HuH-7.5 (cell line): Measurements from ENCODE around the gene USH1G.
"Not testable (repeated sequence)": the region's sequence is repeated elsewhere in the genome, so short reads cannot be mapped to it uniquely, and the experiment has no call there.

ENCODE experiments used
- DNase-seq: peaks from one replicate; pipeline ENCODE4 v3.0.0; 2011; ENCODE audit warnings: low spot score

USH1G gene

GRCh38 chr17:74874615-74875037 lies 48.4 kb downstream of the USH1G start:
- DNase-seq: no peak

- no peak for DNase-seq
Measured at GRCh38 chr17:74873874-74874614, 49.0 kb downstream of the USH1G start.

GRCh38 chr17:74873037-74873873 lies 49.8 kb downstream of the USH1G start:
- peak; percentile 99 for DNase-seq

GRCh38 chr17:74872313-74873036 lies 50.6 kb downstream of the USH1G start, which contains the start of gene FDXR:
Gene FDXR, minus strand, starts transcription at chr17:74872994. Its CDS starts 50 bp downstream, at chr17:74872944.
- no peak for DNase-seq

- DNase-seq: no peak
Measured at GRCh38 chr17:74871356-74872076, 51.5 kb downstream of the USH1G start.

GRCh38 chr17:74870512-74870911 lies 52.5 kb downstream of the USH1G start:
- no peak for DNase-seq

GRCh38 chr17:74870028-74870427 lies 53.0 kb downstream of the USH1G start:
- DNase-seq: not testable (repeated sequence)

- DNase-seq: no peak
Measured at GRCh38 chr17:74868908-74869255, 54.2 kb downstream of the USH1G start.

GRCh38 chr17:74868251-74868907 lies 54.7 kb downstream of the USH1G start:
- no peak for DNase-seq

GRCh38 chr17:74866198-74866835 lies 56.7 kb downstream of the USH1G start:
- DNase-seq: no peak
